SK-N-SH treated with all-trans-retinoic acid at 6 μM for 48 hours (cell line): ENCODE measurements around the gene ADAMTS2.

Experiments used
- CSRNP3 ChIP-seq: fragments of 250-450 bp; sonication (Bioruptor Pico); IDR thresholded peaks from 2 replicates; pipeline ENCODE4 v1.5.1; 2021; ENCODE audit warnings: mild to moderate bottlenecking, moderate library complexity
- RARB ChIP-seq: fragments of 250-450 bp; sonication (Bioruptor Pico); IDR thresholded peaks from 2 replicates; pipeline ENCODE4 v1.8.0; 2021; ENCODE audit warnings: mild to moderate bottlenecking, moderate library complexity
- SNAI2 ChIP-seq: fragments of 250-450 bp; sonication (Bioruptor Pico); IDR thresholded peaks from 2 replicates; pipeline ENCODE4 v1.5.0; 2020; ENCODE audit warnings: mild to moderate bottlenecking, moderate library complexity
- TSHZ2 ChIP-seq: fragments of 250-450 bp; sonication (Bioruptor Pico); IDR thresholded peaks from 2 replicates; pipeline ENCODE4 v1.5.0; 2020; ENCODE audit warnings: mild to moderate bottlenecking, moderate library complexity

- TF ChIP-seq CSRNP3 (CRISPR knock-in tag) (no peak), TSHZ2 (CRISPR knock-in tag) (no peak), SNAI2 (CRISPR knock-in tag) (no peak), RARB (CRISPR knock-in tag) (no peak)
Observed at GRCh38 chr5:179307931-179308471, 37.3 kb downstream of the ADAMTS2 start.
